ENCODE results near the gene GREB1L. TPM values are rescaled to one million over a fixed set of nuclear protein-coding genes. Genes with fewer than 3 reads are reported as not detected.

The GREB1L gene
- polyA plus RNA-seq, 1 experiment: 2.7 TPM

DNA sequence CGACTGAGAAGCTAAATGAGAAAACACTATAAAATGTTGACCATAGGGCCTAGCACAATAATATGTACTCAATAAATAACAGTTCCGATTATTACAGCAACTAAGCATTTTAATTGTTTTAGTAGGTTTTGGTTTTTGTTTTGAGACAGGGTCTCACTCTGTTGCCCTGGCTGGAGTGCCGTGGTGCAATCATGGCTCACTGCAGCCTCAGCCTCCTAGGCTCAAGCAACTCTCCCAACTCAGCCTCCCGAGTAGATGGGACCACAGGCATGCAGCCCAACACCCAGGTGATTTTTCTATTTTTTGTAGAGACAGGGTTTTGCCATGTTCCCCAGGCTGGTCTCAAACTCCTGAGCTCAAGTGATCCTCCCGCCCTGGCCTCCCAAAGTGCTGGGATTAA is 304.4 kb downstream of the GREB1L start:
- peaks cover 2% of the 10 kb centered on the region; the same call in 1 of the 2 replicates for H3K36me3 ChIP-seq (ENCODE audit: control insufficient read depth, insufficient read depth, low read length)
- ChIA-PET POLR2A (no interaction called here), CTCF (interaction anchor here (0.7 kb wide), 1 partner anchor 51 kb away, joined by 3 read pairs; no protein-coding TSS in a partner anchor)
- TF ChIP-seq, protein P1, sequence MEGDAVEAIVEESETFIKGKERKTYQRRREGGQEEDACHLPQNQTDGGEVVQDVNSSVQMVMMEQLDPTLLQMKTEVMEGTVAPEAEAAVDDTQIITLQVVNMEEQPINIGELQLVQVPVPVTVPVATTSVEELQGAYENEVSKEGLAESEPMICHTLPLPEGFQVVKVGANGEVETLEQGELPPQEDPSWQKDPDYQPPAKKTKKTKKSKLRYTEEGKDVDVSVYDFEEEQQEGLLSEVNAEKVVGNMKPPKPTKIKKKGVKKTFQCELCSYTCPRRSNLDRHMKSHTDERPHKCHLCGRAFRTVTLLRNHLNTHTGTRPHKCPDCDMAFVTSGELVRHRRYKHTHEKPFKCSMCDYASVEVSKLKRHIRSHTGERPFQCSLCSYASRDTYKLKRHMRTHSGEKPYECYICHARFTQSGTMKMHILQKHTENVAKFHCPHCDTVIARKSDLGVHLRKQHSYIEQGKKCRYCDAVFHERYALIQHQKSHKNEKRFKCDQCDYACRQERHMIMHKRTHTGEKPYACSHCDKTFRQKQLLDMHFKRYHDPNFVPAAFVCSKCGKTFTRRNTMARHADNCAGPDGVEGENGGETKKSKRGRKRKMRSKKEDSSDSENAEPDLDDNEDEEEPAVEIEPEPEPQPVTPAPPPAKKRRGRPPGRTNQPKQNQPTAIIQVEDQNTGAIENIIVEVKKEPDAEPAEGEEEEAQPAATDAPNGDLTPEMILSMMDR (IDR thresholded peaks at IDR 0.05; ENCODE audit: insufficient read depth, low read depth, low read length): no peak
- H3K4me3 ChIP-seq (ENCODE audit: low read depth, low read length): no peak overlapping the region
- no peaks in the 10 kb centered on the region for H3K27me3 ChIP-seq (ENCODE audit: control insufficient read depth, insufficient read depth, low read length)
- DNase-seq (ENCODE audit: low read depth): no peak

- no peak for DNase-seq (ENCODE audit: low read depth)
- Histone ChIP-seq H3K27me3 (ENCODE audit: control insufficient read depth, insufficient read depth, low read length) (no peaks in the 10 kb centered on the region), H3K4me3 (ENCODE audit: low read depth, low read length) (no peak overlapping the region), H3K36me3 (ENCODE audit: control insufficient read depth, insufficient read depth, low read length) (peaks cover 3% of the 10 kb centered on the region)
- TF ChIP-seq, protein P1 (IDR thresholded peaks at IDR 0.05; ENCODE audit: insufficient read depth, low read depth, low read length): no peak
- POLR2A ChIA-PET: no interaction called here
- CTCF ChIA-PET: interaction anchor here (0.9 to 1.2 kb wide), 2 partner anchors 11 to 17 kb away, joined by 3 to 5 read pairs; no protein-coding TSS in a partner anchor
These were observed 306.6 kb downstream of the GREB1L start for GRCh38 chr18:21548647-21549046.

DNA sequence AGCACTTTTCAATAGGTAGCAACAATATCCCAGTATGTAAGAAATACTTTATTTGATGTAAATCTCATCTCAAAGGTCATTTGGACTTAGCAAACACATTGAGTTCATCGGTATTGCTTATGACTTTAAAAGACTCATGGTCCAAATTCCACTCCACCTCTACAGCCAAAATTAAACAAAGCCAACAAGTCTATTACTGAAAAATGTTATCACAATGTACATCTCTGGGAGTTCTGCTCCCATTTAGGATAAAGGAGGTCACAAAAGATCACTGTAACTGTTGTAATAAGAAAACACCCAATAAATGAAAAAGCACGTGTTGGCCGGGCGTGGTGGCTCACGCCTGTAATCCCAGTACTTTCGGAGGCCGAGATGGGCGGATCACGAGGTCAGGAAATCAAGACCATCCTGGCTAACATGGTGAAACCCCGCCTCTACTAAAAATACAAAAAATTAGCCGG is 308.5 kb downstream of the GREB1L start:
- ChIA-PET CTCF (no interaction called here), POLR2A (no interaction called here)
- TF ChIP-seq, protein P1 (IDR thresholded peaks at IDR 0.05; ENCODE audit: insufficient read depth, low read depth, low read length): no peak
- no peak for DNase-seq (ENCODE audit: low read depth)
- H3K36me3 ChIP-seq (ENCODE audit: control insufficient read depth, insufficient read depth, low read length): peaks cover 1% of the 10 kb centered on the region
- H3K27me3 ChIP-seq (ENCODE audit: control insufficient read depth, insufficient read depth, low read length): no peaks in the 10 kb centered on the region
- H3K4me3 ChIP-seq (ENCODE audit: low read depth, low read length): no peak overlapping the region

GRCh38 chr18:21557607-21558253 is 315.7 kb downstream of the GREB1L start:
- ChIA-PET CTCF (no interaction called here), POLR2A (no interaction called here)
- H3K4me3 ChIP-seq (ENCODE audit: low read depth, low read length): no peak overlapping the region
- peaks cover 1% of the 10 kb centered on the region; the same call in 1 of the 2 replicates for H3K36me3 ChIP-seq (ENCODE audit: control insufficient read depth, insufficient read depth, low read length)
- TF ChIP-seq, protein P1 (IDR thresholded peaks at IDR 0.05; ENCODE audit: insufficient read depth, low read depth, low read length): no peak
- no peaks in the 10 kb centered on the region for H3K27me3 ChIP-seq (ENCODE audit: control insufficient read depth, insufficient read depth, low read length)
- DNase-seq (ENCODE audit: low read depth): no peak

- CTCF ChIA-PET: interaction anchor here (1.3 to 1.8 kb wide), 2 partner anchors 10 to 14 kb away, joined by 4 to 5 read pairs; no protein-coding TSS in a partner anchor
- peaks cover 2% of the 10 kb centered on the region for H3K36me3 ChIP-seq (ENCODE audit: control insufficient read depth, insufficient read depth, low read length)
- TF ChIP-seq, protein P1 (IDR thresholded peaks at IDR 0.05; ENCODE audit: insufficient read depth, low read depth, low read length): no peak
- H3K27me3 ChIP-seq (ENCODE audit: control insufficient read depth, insufficient read depth, low read length): no peaks in the 10 kb centered on the region
- no peak overlapping the region for H3K4me3 ChIP-seq (ENCODE audit: low read depth, low read length)
- POLR2A ChIA-PET: no interaction called here
- no peak for DNase-seq (ENCODE audit: low read depth)
These were observed 317.2 kb downstream of the GREB1L start for GRCh38 chr18:21559195-21559594.
